ENCODE measurements around the gene TOMM7.

DNA sequence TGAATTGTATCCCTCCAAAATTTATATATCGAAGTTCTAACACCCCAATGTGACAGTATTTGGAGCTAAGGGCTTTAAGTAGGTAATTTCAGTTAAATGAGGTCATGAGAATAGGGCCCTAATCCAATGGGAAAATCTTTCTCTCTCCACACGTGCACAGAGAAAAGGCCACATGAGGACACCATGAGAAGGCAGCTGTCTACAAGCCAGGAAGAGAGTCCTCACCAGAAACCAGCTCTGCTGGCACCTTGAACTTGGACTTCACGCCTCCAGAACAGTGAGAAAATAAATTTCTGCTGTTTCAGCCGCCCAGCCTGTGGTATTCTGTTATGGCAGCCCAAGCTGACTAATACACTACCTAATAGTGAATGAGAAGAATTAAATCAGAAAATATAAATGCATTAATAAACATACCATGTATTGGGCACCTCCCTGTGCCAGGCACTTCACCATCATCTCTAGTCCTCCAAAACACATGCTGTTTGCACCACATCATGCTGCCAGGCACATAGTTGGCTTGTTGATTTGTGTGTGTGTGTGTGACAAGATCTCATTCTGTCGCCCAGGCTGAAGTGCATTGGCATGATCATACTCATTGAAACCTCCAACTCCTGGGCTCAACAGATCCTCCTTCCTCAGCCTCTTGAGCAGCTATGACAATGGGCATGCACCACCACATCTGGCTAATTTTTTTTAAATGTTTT, 9.1 kb upstream of the TOMM7 start:
- TF ChIP-seq JUND (IDR thresholded peaks at IDR 0.05) (no peak), EZH2phosphoT487 (IDR thresholded peaks at IDR 0.05; ENCODE audit: borderline replicate concordance) (no peak), CEBPB (IDR thresholded peaks at IDR 0.05; ENCODE audit: low read depth) (no peak), ZBTB33 (IDR thresholded peaks at IDR 0.05; ENCODE audit: extremely low read depth, insufficient replicate concordance, low read length) (no peak), YY1 (IDR thresholded peaks at IDR 0.05; ENCODE audit: extremely low read depth, insufficient replicate concordance, low read depth, low read length) (no peak), EZH2 (IDR thresholded peaks at IDR 0.05) (no peak), POLR2AphosphoS5 (IDR thresholded peaks at IDR 0.05; ENCODE audit: low read depth, low read length) (no peak), SIN3A (IDR thresholded peaks at IDR 0.05; ENCODE audit: low read depth) (no peak), POLR2A (IDR thresholded peaks at IDR 0.05; ENCODE audit: borderline replicate concordance, extremely low read depth, insufficient read depth, insufficient read length) (no peak)
- TF ChIP-seq, protein P1, sequence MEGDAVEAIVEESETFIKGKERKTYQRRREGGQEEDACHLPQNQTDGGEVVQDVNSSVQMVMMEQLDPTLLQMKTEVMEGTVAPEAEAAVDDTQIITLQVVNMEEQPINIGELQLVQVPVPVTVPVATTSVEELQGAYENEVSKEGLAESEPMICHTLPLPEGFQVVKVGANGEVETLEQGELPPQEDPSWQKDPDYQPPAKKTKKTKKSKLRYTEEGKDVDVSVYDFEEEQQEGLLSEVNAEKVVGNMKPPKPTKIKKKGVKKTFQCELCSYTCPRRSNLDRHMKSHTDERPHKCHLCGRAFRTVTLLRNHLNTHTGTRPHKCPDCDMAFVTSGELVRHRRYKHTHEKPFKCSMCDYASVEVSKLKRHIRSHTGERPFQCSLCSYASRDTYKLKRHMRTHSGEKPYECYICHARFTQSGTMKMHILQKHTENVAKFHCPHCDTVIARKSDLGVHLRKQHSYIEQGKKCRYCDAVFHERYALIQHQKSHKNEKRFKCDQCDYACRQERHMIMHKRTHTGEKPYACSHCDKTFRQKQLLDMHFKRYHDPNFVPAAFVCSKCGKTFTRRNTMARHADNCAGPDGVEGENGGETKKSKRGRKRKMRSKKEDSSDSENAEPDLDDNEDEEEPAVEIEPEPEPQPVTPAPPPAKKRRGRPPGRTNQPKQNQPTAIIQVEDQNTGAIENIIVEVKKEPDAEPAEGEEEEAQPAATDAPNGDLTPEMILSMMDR (IDR thresholded peaks at IDR 0.05 in 2 of 3, conservative IDR thresholded peaks at IDR 0.05 in 1 of 3; ENCODE audit: borderline replicate concordance in 1 of 3, insufficient read depth in 1 of 3, low read depth in 2 of 3, low read length in 2 of 3) = no peak
- TF ChIP-seq, protein P2, sequence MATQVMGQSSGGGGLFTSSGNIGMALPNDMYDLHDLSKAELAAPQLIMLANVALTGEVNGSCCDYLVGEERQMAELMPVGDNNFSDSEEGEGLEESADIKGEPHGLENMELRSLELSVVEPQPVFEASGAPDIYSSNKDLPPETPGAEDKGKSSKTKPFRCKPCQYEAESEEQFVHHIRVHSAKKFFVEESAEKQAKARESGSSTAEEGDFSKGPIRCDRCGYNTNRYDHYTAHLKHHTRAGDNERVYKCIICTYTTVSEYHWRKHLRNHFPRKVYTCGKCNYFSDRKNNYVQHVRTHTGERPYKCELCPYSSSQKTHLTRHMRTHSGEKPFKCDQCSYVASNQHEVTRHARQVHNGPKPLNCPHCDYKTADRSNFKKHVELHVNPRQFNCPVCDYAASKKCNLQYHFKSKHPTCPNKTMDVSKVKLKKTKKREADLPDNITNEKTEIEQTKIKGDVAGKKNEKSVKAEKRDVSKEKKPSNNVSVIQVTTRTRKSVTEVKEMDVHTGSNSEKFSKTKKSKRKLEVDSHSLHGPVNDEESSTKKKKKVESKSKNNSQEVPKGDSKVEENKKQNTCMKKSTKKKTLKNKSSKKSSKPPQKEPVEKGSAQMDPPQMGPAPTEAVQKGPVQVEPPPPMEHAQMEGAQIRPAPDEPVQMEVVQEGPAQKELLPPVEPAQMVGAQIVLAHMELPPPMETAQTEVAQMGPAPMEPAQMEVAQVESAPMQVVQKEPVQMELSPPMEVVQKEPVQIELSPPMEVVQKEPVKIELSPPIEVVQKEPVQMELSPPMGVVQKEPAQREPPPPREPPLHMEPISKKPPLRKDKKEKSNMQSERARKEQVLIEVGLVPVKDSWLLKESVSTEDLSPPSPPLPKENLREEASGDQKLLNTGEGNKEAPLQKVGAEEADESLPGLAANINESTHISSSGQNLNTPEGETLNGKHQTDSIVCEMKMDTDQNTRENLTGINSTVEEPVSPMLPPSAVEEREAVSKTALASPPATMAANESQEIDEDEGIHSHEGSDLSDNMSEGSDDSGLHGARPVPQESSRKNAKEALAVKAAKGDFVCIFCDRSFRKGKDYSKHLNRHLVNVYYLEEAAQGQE (IDR thresholded peaks at IDR 0.05; ENCODE audit: low read depth) = no peak
